Spleen (tissue), 7 donors: Measurements from ENCODE around the gene CENPS.

Experiments used
- POLR2A ChIP-seq, 3 donors: fragments of 450-650 bp; IDR thresholded peaks; one replicate each; pipeline ENCODE4 v1.5.1; 2017; ENCODE audit warnings: antibody characterized with exemption in 3 of 3, mild to moderate bottlenecking in 1 of 3
- POLR2AphosphoS5 ChIP-seq, 3 donors: sonication (generic); formaldehyde crosslinking; IDR thresholded peaks; one replicate each; pipeline ENCODE4 v1.5.1; 2017; ENCODE audit warnings: antibody characterized with exemption in 3 of 3
- TF ChIP-seq, protein P1 (sequence below), 11 experiments: fragments of 200-600 bp in 7 of 11; fragments of 450-650 bp in 4 of 11; sonication (generic) in 4 of 11; IDR thresholded peaks in 8 of 11; conservative IDR thresholded peaks in 3 of 11; 1 replicate in 7 of 11; 2 replicates in 4 of 11; pipeline versions ENCODE4 v1.4.0 to v1.8.0; 2016 to 2021; ENCODE audit warnings: antibody characterized with exemption in 11 of 11, inconsistent platforms in 4 of 11, mild to moderate bottlenecking in 1 of 11
- donor health status: DM: no; HTN: no; CAD: no; lungs with moderate emphysema.
- donor health status: DM: no; HTN: no; CAD: no.
- donor health status: DM: no; HTN: no; CAD: no.

DNA sequence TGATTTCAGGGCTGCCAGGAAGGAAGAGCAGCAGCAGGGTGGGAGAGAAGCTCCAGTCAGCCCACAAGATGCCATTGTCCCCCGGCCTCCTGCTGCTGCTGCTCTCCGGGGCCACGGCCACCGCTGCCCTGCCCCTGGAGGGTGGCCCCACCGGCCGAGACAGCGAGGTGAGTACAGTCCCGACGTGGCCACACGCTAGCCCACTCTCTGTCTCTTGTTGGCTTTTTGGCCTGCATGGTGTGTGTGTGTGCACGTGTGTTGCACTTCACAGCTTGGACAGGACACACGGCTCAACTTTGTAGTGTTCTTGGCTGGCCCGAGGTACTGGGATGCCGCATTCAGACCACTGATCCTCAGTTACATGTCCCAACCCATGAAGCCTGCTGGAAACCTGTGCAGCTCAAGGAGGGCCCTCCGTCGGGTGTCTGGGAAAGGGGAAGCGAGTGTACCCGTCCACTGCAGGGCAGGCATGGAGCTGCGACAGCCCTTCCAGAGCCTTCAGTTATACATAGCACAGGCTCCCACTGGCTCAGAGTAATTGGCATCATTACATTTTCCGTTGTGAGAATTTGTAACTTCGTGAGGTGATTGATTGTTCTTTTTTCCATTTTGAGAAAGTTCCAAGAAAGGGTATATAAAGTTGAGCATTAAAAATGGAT lies 20.1 kb downstream of the CENPS start:
- TF ChIP-seq, protein P1, sequence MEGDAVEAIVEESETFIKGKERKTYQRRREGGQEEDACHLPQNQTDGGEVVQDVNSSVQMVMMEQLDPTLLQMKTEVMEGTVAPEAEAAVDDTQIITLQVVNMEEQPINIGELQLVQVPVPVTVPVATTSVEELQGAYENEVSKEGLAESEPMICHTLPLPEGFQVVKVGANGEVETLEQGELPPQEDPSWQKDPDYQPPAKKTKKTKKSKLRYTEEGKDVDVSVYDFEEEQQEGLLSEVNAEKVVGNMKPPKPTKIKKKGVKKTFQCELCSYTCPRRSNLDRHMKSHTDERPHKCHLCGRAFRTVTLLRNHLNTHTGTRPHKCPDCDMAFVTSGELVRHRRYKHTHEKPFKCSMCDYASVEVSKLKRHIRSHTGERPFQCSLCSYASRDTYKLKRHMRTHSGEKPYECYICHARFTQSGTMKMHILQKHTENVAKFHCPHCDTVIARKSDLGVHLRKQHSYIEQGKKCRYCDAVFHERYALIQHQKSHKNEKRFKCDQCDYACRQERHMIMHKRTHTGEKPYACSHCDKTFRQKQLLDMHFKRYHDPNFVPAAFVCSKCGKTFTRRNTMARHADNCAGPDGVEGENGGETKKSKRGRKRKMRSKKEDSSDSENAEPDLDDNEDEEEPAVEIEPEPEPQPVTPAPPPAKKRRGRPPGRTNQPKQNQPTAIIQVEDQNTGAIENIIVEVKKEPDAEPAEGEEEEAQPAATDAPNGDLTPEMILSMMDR (IDR thresholded peaks at IDR 0.05 in 8 of 11, conservative IDR thresholded peaks at IDR 0.05 in 3 of 11) = no peak
- no peak for TF ChIP-seq POLR2A (IDR thresholded peaks at IDR 0.05)
- peak in 2 of 3 donors; percentile 8 to 52 for TF ChIP-seq POLR2AphosphoS5 (IDR thresholded peaks at IDR 0.05)
